Natural killer cell (primary cell): ENCODE data around the gene ADAM15. TPM values are rescaled to one million over a fixed set of nuclear protein-coding genes. Genes with fewer than 3 reads are reported as not detected.
A peak's percentile ranks its signal among the peaks of the same experiment; 100 is the strongest.

Experiments used
- ATAC-seq, 3 donors: fragments of 150-1000 bp in 2 of 3; fragments of 200-7000 bp in 1 of 3; cut with Tn5 transposase; 1 replicate in 1 of 3; 2 replicates in 2 of 3; pipeline ENCODE4 v1.10.0; 2021; ENCODE audit warnings: mild to moderate bottlenecking in 2 of 3, moderate library complexity in 2 of 3
- DNase-seq, 2 donors: peaks; one replicate each; pipeline versions ENCODE4 v3.0.0 to v3.0.0-alpha.2; 2013 to 2021; ENCODE audit warnings: mixed read lengths in 1 of 2
- H3K27ac ChIP-seq: one replicate; pipeline ENCODE4 v1.5.1; 2013; ENCODE audit warnings: mild to moderate bottlenecking, low read length
- H3K27me3 ChIP-seq: one replicate; pipeline ENCODE4 v1.6.1; 2013; ENCODE audit warnings: low read length; ENCODE audit not compliant: control insufficient read depth, insufficient read depth
- H3K36me3 ChIP-seq: one replicate; pipeline ENCODE4 v1.6.1; 2013; ENCODE audit warnings: low read length; ENCODE audit not compliant: control insufficient read depth, insufficient read depth
- H3K4me1 ChIP-seq: one replicate; pipeline ENCODE4 v1.6.1; 2013; ENCODE audit warnings: low read length; ENCODE audit not compliant: control insufficient read depth, insufficient read depth
- H3K4me3 ChIP-seq: one replicate; pipeline ENCODE4 v1.5.1; 2013; ENCODE audit warnings: low read length
- H3K9me3 ChIP-seq: one replicate; pipeline ENCODE4 v1.6.1; 2013; ENCODE audit warnings: low read length; ENCODE audit not compliant: control insufficient read depth, insufficient read depth
- H3K27ac Mint-ChIP-seq, 2 donors: one replicate each; pipeline ENCODE4 v1.8.0; 2022; ENCODE audit warnings: mild to moderate bottlenecking in 2 of 2, mixed read lengths in 2 of 2, moderate library complexity in 1 of 2
- H3K27me3 Mint-ChIP-seq, 2 donors: one replicate each; pipeline ENCODE4 v1.8.0; 2022; ENCODE audit warnings: low read depth in 2 of 2, mixed read lengths in 2 of 2
- H3K36me3 Mint-ChIP-seq: one replicate; pipeline ENCODE4 v1.8.0; 2022; ENCODE audit warnings: mixed read lengths
- H3K4me1 Mint-ChIP-seq, 2 donors: one replicate each; pipeline ENCODE4 v1.8.0; 2022; ENCODE audit warnings: mixed read lengths in 2 of 2
- H3K4me3 Mint-ChIP-seq: one replicate; pipeline ENCODE4 v1.8.0; 2022; ENCODE audit warnings: mild to moderate bottlenecking, moderate library complexity, mixed read lengths
- H3K9me3 Mint-ChIP-seq, 2 donors: one replicate each; pipeline ENCODE4 v1.8.0; 2022; ENCODE audit warnings: mixed read lengths in 2 of 2
- WGBS: methylation state at CpG from one replicate; pipeline ENCODE4 v1.1.7; 2013; ENCODE audit warnings: missing lambda C conversion rate; ENCODE audit not compliant: insufficient coverage; 5-methylcytosine and 5-hydroxymethylcytosine counted together
- intact Hi-C: fragments of 100-400 bp; cut with micrococcal nuclease; formaldehyde crosslinking; loops from one replicate; pipeline ENCODE4 v1.14.2; 2022
- total RNA-seq, 4 donors: library from RNA; stranded (reverse); fragments of 120-200 nt in 1 of 4; gene quantifications; one replicate each; pipeline versions ENCODE4 v1.2.3 to v1.2.4, GENCODE V29; 2013 to 2022
- TF ChIP-seq, protein P1 (sequence below): fragments of 200-600 bp; IDR thresholded peaks from one replicate; pipeline ENCODE4 v1.8.0; 2022; ENCODE audit warnings: antibody characterized with exemption

ADAM15 gene
- total RNA-seq, 3 donors from 2014 or later (not counting 1 experiment from before 2014, with no cell fraction given): 54.6 to 83.2 (median 64.7) TPM

DNA sequence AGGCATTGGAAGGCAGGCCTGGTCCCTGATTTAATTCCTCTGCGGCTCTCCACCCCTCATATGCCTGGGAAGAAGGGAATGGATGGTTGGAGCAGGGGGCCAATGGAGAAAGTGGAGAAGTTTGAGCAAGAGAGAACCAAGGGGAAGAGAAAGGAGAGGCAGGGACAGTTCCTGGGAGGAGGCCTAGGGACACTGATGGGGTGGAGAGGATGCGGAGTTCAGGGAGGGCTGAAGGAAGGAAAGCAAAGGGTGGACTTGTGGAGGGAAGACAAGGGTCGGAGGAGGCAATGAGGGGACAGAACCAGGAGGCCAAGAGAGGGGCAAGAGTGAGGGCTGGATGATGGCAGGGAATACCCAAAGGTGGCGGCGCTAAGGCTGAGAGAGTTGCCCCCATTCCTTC, 41.4 kb upstream of the ADAM15 start:
- peak overlapping the region; percentile 2 for H3K4me3 ChIP-seq

DNA sequence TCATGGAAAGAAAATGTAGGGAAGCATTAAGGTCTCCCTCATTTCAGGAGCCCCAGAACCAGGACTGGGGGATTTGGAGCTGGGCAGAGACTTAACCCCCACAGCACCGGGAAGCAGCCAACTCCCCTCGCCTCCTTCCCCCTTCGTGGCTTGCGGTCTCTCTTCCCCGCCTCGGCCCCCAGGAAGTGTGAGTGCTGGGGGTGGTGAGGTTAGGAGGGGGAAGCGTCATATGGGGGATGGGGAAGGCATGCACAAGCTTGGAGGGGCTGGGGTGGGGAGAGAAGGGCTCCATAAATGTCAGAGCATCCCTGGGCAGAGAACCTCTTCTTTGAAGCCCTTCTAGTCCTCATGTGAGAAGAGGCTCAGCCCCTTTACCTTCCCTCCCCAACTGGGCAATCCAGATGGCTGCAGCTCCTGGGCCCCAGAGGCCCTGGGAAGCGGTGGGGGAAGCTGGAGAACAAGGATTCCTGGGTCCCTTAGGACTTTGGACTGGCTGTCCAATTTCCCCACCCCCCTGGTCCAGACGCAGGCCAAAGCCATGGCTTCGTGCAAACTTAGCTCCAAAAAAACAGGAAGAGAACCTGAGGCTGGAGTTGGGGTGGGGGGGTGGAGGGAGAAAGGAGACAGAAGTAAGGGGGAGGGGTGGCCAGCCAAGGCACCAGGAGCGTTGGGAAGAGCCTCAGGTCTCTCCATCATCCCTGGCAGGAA, 40.8 kb upstream of the ADAM15 start:
- Mint-ChIP-seq H3K4me1 (peaks cover 26 to 83% of the 10 kb centered on the region in 2 donors), H3K36me3 (no peaks in the 10 kb centered on the region), H3K27ac (peak overlapping the region in 1 of 2 donors; percentile 60), H3K27me3 (no peaks in the 10 kb centered on the region), H3K4me3 (peak overlapping the region; percentile 59), H3K9me3 (no peaks in the 10 kb centered on the region)
- Histone ChIP-seq H3K4me3 (peak overlapping the region; percentile 2), H3K4me1 (peaks cover 97% of the 10 kb centered on the region), H3K36me3 (peaks cover 9% of the 10 kb centered on the region), H3K27me3 (no peaks in the 10 kb centered on the region), H3K9me3 (no peaks in the 10 kb centered on the region), H3K27ac (peak overlapping the region; percentile 26)
- TF ChIP-seq, protein P1, sequence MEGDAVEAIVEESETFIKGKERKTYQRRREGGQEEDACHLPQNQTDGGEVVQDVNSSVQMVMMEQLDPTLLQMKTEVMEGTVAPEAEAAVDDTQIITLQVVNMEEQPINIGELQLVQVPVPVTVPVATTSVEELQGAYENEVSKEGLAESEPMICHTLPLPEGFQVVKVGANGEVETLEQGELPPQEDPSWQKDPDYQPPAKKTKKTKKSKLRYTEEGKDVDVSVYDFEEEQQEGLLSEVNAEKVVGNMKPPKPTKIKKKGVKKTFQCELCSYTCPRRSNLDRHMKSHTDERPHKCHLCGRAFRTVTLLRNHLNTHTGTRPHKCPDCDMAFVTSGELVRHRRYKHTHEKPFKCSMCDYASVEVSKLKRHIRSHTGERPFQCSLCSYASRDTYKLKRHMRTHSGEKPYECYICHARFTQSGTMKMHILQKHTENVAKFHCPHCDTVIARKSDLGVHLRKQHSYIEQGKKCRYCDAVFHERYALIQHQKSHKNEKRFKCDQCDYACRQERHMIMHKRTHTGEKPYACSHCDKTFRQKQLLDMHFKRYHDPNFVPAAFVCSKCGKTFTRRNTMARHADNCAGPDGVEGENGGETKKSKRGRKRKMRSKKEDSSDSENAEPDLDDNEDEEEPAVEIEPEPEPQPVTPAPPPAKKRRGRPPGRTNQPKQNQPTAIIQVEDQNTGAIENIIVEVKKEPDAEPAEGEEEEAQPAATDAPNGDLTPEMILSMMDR: no peak
- ATAC-seq: no peak
- WGBS: 64% methylated on average over 3 of the region's 11 CpGs
- peak in 1 of 2 donors; percentile 53 for DNase-seq
- intact Hi-C loops: no loop called here

More for the DNA sequence above, 41.4 kb upstream of the ADAM15 start:
- H3K9me3 Mint-ChIP-seq: no peaks in the 10 kb centered on the region
- peak overlapping the region; percentile 59 for H3K4me3 Mint-ChIP-seq
- no peak for DNase-seq
- no peaks in the 10 kb centered on the region for H3K36me3 Mint-ChIP-seq
- peaks cover 26 to 88% of the 10 kb centered on the region in 2 donors for H3K4me1 Mint-ChIP-seq
- Histone ChIP-seq H3K27ac (peak overlapping the region; percentile 26), H3K9me3 (no peaks in the 10 kb centered on the region), H3K4me1 (peaks cover 97% of the 10 kb centered on the region), H3K27me3 (no peaks in the 10 kb centered on the region), H3K36me3 (peaks cover 4% of the 10 kb centered on the region)
- no peak for ATAC-seq
- WGBS: 96% methylated on average over 5 of the region's 5 CpGs
- H3K27me3 Mint-ChIP-seq: no peaks in the 10 kb centered on the region
- TF ChIP-seq, protein P1: no peak
- peak overlapping the region in 1 of 2 donors; percentile 60 for H3K27ac Mint-ChIP-seq
- intact Hi-C loops: no loop called here

DNA sequence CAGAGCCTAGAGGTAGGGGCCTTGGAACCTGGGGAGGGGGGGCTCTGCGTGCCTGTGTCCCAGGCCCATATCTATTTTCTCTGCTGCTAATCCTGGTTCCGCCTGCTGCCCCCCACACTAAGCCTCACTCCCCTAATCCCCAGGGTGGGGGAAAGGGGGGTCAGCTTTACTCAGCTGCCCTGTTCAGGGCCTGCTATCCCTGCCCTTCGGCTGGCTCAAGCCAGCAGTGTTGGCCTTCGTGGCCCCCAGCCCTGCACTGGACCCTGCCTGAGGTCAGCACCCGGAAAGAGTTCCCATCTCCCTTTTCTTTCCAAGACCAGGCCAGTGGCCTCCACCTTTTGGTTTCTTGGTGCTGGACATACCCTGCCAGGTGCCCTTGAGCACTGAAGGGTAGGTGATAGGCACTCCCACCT, 40.1 kb upstream of the ADAM15 start:
- no peak overlapping the region for H3K27ac ChIP-seq
- WGBS: 90% methylated on average over 3 of the region's 5 CpGs
- no peaks in the 10 kb centered on the region for H3K27me3 ChIP-seq
- peaks cover 97% of the 10 kb centered on the region for H3K4me1 ChIP-seq
- no peak overlapping the region for H3K4me3 ChIP-seq
- Mint-ChIP-seq H3K36me3 (no peaks in the 10 kb centered on the region), H3K4me1 (peaks cover 25 to 82% of the 10 kb centered on the region in 2 donors), H3K27me3 (no peaks in the 10 kb centered on the region), H3K9me3 (no peaks in the 10 kb centered on the region), H3K27ac (peak overlapping the region in 1 of 2 donors; percentile 66), H3K4me3 (peak overlapping the region; percentile 17)
- TF ChIP-seq, protein P1: no peak
- no peak for ATAC-seq
- H3K9me3 ChIP-seq: no peaks in the 10 kb centered on the region
- intact Hi-C loops: no loop called here
- no peak for DNase-seq
- peaks cover 14% of the 10 kb centered on the region for H3K36me3 ChIP-seq
